HG03575 (cell line): Measurements from ENCODE around the gene GPR107.

ENCODE experiments used
- ATAC-seq: cut with Tn5 transposase; IDR thresholded peaks from one replicate; pipeline ENCODE4 v1.9.1; 2021; ENCODE audit not compliant: unreplicated experiment, insufficient number of reproducible peaks, low FRiP score; ENCODE audit errors: extremely low read depth

Gene GPR107

GRCh38 chr9:130049431-130050210, 4.1 kb upstream of the GPR107 start:
- ATAC-seq: no peak

- no peak for ATAC-seq
Measured at GRCh38 chr9:130050462-130050861, 3.2 kb upstream of the GPR107 start.

- ATAC-seq: no peak
Measured at GRCh38 chr9:130051855-130052254, 1.9 kb upstream of the GPR107 start.

GRCh38 chr9:130053109-130053503, 600 bp upstream of the GPR107 start:
- no peak for ATAC-seq

- ATAC-seq: no peak
Measured at GRCh38 chr9:130054325-130054786, 650 bp downstream of the GPR107 start.

GRCh38 chr9:130054820-130055219, 1.1 kb downstream of the GPR107 start:
- no peak for ATAC-seq

- no peak for ATAC-seq
Measured at GRCh38 chr9:130058154-130058553, 4.4 kb downstream of the GPR107 start.

GRCh38 chr9:130058887-130059286, 5.2 kb downstream of the GPR107 start:
- no peak for ATAC-seq

- no peak for ATAC-seq
Measured at GRCh38 chr9:130060296-130060695, 6.6 kb downstream of the GPR107 start.

- ATAC-seq: no peak
Measured at GRCh38 chr9:130062750-130063149, 9.0 kb downstream of the GPR107 start.

GRCh38 chr9:130064621-130065020, 10.9 kb downstream of the GPR107 start:
- no peak for ATAC-seq

- no peak for ATAC-seq
Measured at GRCh38 chr9:130069048-130069447, 15.3 kb downstream of the GPR107 start.

- no peak for ATAC-seq
Measured at GRCh38 chr9:130072515-130073235, 19.0 kb downstream of the GPR107 start.

- no peak for ATAC-seq
Measured at GRCh38 chr9:130073373-130073772, 19.7 kb downstream of the GPR107 start.

GRCh38 chr9:130078547-130078946, 24.8 kb downstream of the GPR107 start:
- no peak for ATAC-seq

GRCh38 chr9:130084337-130084736, 30.6 kb downstream of the GPR107 start:
- no peak for ATAC-seq

GRCh38 chr9:130088051-130088450, 34.3 kb downstream of the GPR107 start:
- ATAC-seq: no peak

GRCh38 chr9:130089141-130089540, 35.4 kb downstream of the GPR107 start:
- no peak for ATAC-seq

- no peak for ATAC-seq
Measured at GRCh38 chr9:130090915-130091314, 37.2 kb downstream of the GPR107 start.

- ATAC-seq: no peak
Measured at GRCh38 chr9:130092910-130093309, 39.2 kb downstream of the GPR107 start.
